ENCODE measurements around the gene XCR1.

XCR1 gene

GRCh38 chr3:45969953-45970352 lies 57.3 kb downstream of the XCR1 start:
- no peak for TF ChIP-seq CREB1 (IDR thresholded peaks at IDR 0.05; ENCODE audit: low read depth)

GRCh38 chr3:45969116-45969515 lies 58.2 kb downstream of the XCR1 start:
- TF ChIP-seq CREB1 (IDR thresholded peaks at IDR 0.05; ENCODE audit: low read depth): no peak
- TF ChIP-seq EP300 (IDR thresholded peaks at IDR 0.05; ENCODE audit: borderline replicate concordance): no peak
- no peak for TF ChIP-seq EGR1 (IDR thresholded peaks at IDR 0.05)
- no peak for TF ChIP-seq MAX (IDR thresholded peaks at IDR 0.05)
- TF ChIP-seq TCF12 (IDR thresholded peaks at IDR 0.05; ENCODE audit: low read depth): no peak
- no peak for TF ChIP-seq RAD21 (IDR thresholded peaks at IDR 0.05; ENCODE audit: low read depth)
- TF ChIP-seq TEAD4 (IDR thresholded peaks at IDR 0.05): no peak

GRCh38 chr3:45968706-45969105 lies 58.6 kb downstream of the XCR1 start:
- no peak for TF ChIP-seq CREB1 (IDR thresholded peaks at IDR 0.05; ENCODE audit: low read depth)
- no peak for TF ChIP-seq REST (IDR thresholded peaks at IDR 0.05; ENCODE audit: low read depth)
- no peak for TF ChIP-seq RAD21 (IDR thresholded peaks at IDR 0.05; ENCODE audit: low read depth)
- TF ChIP-seq MAX (IDR thresholded peaks at IDR 0.05): no peak
- no peak for TF ChIP-seq TEAD4 (IDR thresholded peaks at IDR 0.05)
- TF ChIP-seq EP300 (IDR thresholded peaks at IDR 0.05; ENCODE audit: borderline replicate concordance): no peak
- TF ChIP-seq YY1 (IDR thresholded peaks at IDR 0.05; ENCODE audit: low read depth): no peak
- TF ChIP-seq USF1 (IDR thresholded peaks at IDR 0.05): no peak
- TF ChIP-seq EGR1 (IDR thresholded peaks at IDR 0.05): no peak
- no peak for TF ChIP-seq FOXM1 (IDR thresholded peaks at IDR 0.05; ENCODE audit: borderline replicate concordance, low read depth)
- TF ChIP-seq TAF1 (IDR thresholded peaks at IDR 0.05; ENCODE audit: low read depth): no peak
- TF ChIP-seq CEBPB (IDR thresholded peaks at IDR 0.05): no peak
- no peak for TF ChIP-seq TCF12 (IDR thresholded peaks at IDR 0.05; ENCODE audit: low read depth)
- TF ChIP-seq ZBTB7A (IDR thresholded peaks at IDR 0.05; ENCODE audit: low read depth): no peak
- no peak for TF ChIP-seq NFIC (IDR thresholded peaks at IDR 0.05)

GRCh38 chr3:45968149-45968548 lies 59.1 kb downstream of the XCR1 start:
- TF ChIP-seq EGR1 (IDR thresholded peaks at IDR 0.05) (no peak), FOXM1 (IDR thresholded peaks at IDR 0.05; ENCODE audit: borderline replicate concordance, low read depth) (no peak), TEAD4 (IDR thresholded peaks at IDR 0.05) (no peak), RAD21 (IDR thresholded peaks at IDR 0.05; ENCODE audit: low read depth) (no peak), TCF12 (IDR thresholded peaks at IDR 0.05; ENCODE audit: low read depth) (no peak), EP300 (IDR thresholded peaks at IDR 0.05; ENCODE audit: borderline replicate concordance) (no peak), YY1 (IDR thresholded peaks at IDR 0.05; ENCODE audit: low read depth) (no peak), TAF1 (IDR thresholded peaks at IDR 0.05; ENCODE audit: low read depth) (no peak), CREB1 (IDR thresholded peaks at IDR 0.05; ENCODE audit: low read depth) (no peak), USF1 (IDR thresholded peaks at IDR 0.05) (no peak), NFIC (IDR thresholded peaks at IDR 0.05) (no peak), ZBTB7A (IDR thresholded peaks at IDR 0.05; ENCODE audit: low read depth) (no peak), REST (IDR thresholded peaks at IDR 0.05; ENCODE audit: low read depth) (no peak), CEBPB (IDR thresholded peaks at IDR 0.05) (no peak), MAX (IDR thresholded peaks at IDR 0.05) (no peak)

GRCh38 chr3:45967724-45968123 lies 59.6 kb downstream of the XCR1 start:
- TF ChIP-seq ZBTB7A (IDR thresholded peaks at IDR 0.05; ENCODE audit: low read depth) (no peak), CREB1 (IDR thresholded peaks at IDR 0.05; ENCODE audit: low read depth) (no peak), TEAD4 (IDR thresholded peaks at IDR 0.05) (no peak), MAX (IDR thresholded peaks at IDR 0.05) (no peak), NFIC (IDR thresholded peaks at IDR 0.05) (no peak), EGR1 (IDR thresholded peaks at IDR 0.05) (no peak), FOXM1 (IDR thresholded peaks at IDR 0.05; ENCODE audit: borderline replicate concordance, low read depth) (no peak), REST (IDR thresholded peaks at IDR 0.05; ENCODE audit: low read depth) (no peak), RAD21 (IDR thresholded peaks at IDR 0.05; ENCODE audit: low read depth) (no peak), EP300 (IDR thresholded peaks at IDR 0.05; ENCODE audit: borderline replicate concordance) (no peak), YY1 (IDR thresholded peaks at IDR 0.05; ENCODE audit: low read depth) (no peak), USF1 (IDR thresholded peaks at IDR 0.05) (no peak)
